ENCODE data around the gene CDK5R1.

The CDK5R1 gene

DNA sequence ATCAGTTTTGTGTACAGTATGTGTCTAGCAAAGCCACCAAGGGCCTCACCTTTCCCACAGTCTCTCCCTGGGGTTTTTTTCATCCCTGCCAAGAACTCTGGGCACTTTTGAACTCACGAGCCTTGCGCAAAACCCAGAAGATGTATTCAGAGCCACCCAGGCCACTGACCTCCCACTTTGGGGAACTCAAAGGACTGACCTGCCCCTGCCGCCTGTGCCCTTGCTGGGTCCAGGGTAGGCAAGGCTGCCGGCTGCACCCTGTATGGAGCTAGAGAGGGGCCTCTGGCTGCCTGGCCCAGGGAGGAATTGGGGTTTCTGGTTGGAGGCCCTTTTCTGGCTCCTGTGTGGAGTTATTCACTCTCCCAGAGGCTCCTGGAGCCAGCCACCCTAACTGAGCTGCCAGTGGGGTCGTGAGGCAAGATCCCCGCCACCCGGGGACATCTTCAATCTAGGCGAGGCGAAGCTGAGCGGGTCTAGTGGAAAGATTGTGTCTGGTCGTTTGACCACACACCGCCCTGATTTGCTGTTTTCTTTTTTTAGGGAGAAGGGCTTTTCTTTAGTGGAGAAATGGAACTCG lies 1.9 kb downstream of the CDK5R1 start:
- no peak overlapping the region for H3K4me3 ChIP-seq (ENCODE audit: low read depth, low read length)
- no peak for DNase-seq (ENCODE audit: low read depth)
- TF ChIP-seq MYC (IDR thresholded peaks at IDR 0.05; ENCODE audit: low read depth, low read length) (no peak), CTCF (IDR thresholded peaks at IDR 0.05; ENCODE audit: low read depth, low read length) (no peak), POLR2A (IDR thresholded peaks at IDR 0.05; ENCODE audit: extremely low read depth, insufficient read length) (no peak), MAX (IDR thresholded peaks at IDR 0.05; ENCODE audit: low read depth, low read length) (no peak)

- no peak for DNase-seq (ENCODE audit: low read depth)
- TF ChIP-seq POLR2A (IDR thresholded peaks at IDR 0.05; ENCODE audit: extremely low read depth, insufficient read length) (no peak), MAX (IDR thresholded peaks at IDR 0.05; ENCODE audit: low read depth, low read length) (no peak), MYC (IDR thresholded peaks at IDR 0.05; ENCODE audit: low read depth, low read length) (no peak), CTCF (IDR thresholded peaks at IDR 0.05; ENCODE audit: low read depth, low read length) (no peak)
- H3K4me3 ChIP-seq (ENCODE audit: low read depth, low read length): no peak overlapping the region
Measured at GRCh38 chr17:32489320-32490100, 2.7 kb downstream of the CDK5R1 start.

GRCh38 chr17:32490101-32490482 lies 3.3 kb downstream of the CDK5R1 start:
- no peak for DNase-seq (ENCODE audit: low read depth)

DNA sequence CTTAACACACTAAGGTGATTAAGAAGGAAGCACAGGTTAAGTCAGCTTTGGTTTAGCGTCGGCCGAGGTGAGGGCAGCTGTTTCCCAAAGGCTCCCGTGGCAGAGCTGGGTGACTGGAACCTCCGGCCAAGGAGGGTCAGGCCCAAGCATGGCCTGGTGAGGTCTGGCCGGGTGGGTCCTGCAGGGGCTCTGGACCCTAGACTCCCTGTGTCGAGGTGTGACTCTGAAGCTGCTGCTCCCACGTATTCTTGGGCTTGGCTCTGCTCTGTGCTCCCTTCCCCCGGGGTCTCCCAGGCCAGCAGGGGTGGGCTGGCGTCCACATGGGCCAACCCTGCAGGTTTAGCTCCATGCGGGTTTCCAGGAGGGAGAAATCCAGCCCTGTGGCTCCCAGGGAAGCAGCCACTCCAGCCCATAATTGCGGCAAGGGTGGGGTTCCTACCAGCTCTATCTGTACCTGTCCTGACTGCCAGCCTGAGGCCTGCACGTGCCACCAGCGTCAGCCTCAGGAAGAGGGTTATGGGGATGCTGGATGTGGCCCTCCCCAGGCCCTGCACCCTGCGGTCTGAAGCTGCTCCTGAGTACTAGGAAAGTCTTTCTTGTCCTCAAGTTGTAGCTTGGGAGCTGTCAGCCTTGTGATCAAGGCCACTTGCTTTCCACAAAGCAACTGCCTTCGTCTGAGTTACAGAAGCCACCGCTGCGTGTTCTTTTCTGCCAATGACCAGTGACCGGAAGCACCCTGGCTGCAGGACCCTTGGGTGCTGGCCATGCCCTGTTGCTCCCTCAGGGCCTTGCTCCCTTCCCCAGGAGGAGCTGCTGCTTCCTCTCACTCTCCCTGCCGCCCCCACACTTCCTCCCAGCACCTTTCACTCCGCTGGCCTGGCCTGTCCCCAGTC lies 4.8 kb downstream of the CDK5R1 start:
- DNase-seq (ENCODE audit: low read depth): peak; percentile 65
- peak; percentile 26; the same call in 1 of the 2 replicates for TF ChIP-seq MAX (IDR thresholded peaks at IDR 0.05; ENCODE audit: low read depth, low read length)
- no peak for TF ChIP-seq CTCF (IDR thresholded peaks at IDR 0.05; ENCODE audit: low read depth, low read length)
- no peak overlapping the region for H3K4me3 ChIP-seq (ENCODE audit: low read depth, low read length)

More at GRCh38 chr17:32490101-32490482, 3.3 kb downstream of the CDK5R1 start:
- H3K4me3 ChIP-seq (ENCODE audit: low read depth, low read length): no peak overlapping the region
- TF ChIP-seq POLR2A (IDR thresholded peaks at IDR 0.05; ENCODE audit: extremely low read depth, insufficient read length) (no peak), MYC (IDR thresholded peaks at IDR 0.05; ENCODE audit: low read depth, low read length) (no peak), MAX (IDR thresholded peaks at IDR 0.05; ENCODE audit: low read depth, low read length) (no peak), CTCF (IDR thresholded peaks at IDR 0.05; ENCODE audit: low read depth, low read length) (no peak)

DNA sequence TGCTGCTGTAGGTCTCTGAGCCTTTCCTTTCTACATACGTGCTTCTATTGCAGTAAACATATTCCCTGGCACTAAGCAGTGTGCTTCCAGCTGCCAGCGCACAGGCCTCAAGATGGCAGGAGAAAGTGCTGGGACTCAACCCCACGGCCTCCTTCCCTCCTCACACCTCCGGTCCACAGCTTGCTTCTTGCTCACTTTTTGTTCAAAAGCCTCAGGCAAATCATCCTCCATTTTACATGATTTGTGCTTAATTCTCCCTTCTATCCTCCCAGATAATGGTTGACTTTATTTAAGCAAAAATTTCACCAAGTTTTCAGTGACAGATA lies 5.4 kb downstream of the CDK5R1 start:
- DNase-seq (ENCODE audit: low read depth): no peak
- no peak for TF ChIP-seq MAX (IDR thresholded peaks at IDR 0.05; ENCODE audit: low read depth, low read length)
- TF ChIP-seq MYC (IDR thresholded peaks at IDR 0.05; ENCODE audit: low read depth, low read length): no peak
- TF ChIP-seq POLR2A (IDR thresholded peaks at IDR 0.05; ENCODE audit: extremely low read depth, insufficient read length): no peak
- no peak for TF ChIP-seq CTCF (IDR thresholded peaks at IDR 0.05; ENCODE audit: low read depth, low read length)
- no peak overlapping the region for H3K4me3 ChIP-seq (ENCODE audit: low read depth, low read length)
